CD14-positive monocyte (primary cell): Measurements from ENCODE around the gene MGST1. TPM values are rescaled to one million over a fixed set of nuclear protein-coding genes. Genes with fewer than 3 reads are reported as not detected.
A peak's percentile ranks its signal among the peaks of the same experiment; 100 is the strongest.

Source experiments
- DNase-seq, 3 donors: peaks; one replicate each; pipeline ENCODE4 v3.0.0-alpha.2; 2011 to 2022
- H2AFZ ChIP-seq: 2 replicates; pipeline ENCODE4 v1.6.0; 2012; ENCODE audit warnings: mild to moderate bottlenecking, low read depth, low read length, inconsistent platforms; ENCODE audit not compliant: insufficient read depth, poor library complexity, severe bottlenecking
- H3K27ac ChIP-seq, 2 donors: 1 replicate in 1 of 2; 2 replicates in 1 of 2; pipeline ENCODE4 v1.5.1; 2012 to 2013; ENCODE audit warnings: low read length in 2 of 2, control low read depth in 1 of 2, inconsistent platforms in 1 of 2, low read depth in 1 of 2, mild to moderate bottlenecking in 1 of 2
- H3K27me3 ChIP-seq, 2 donors: one replicate each; pipeline versions ENCODE4 v1.6.0 to v1.6.1; 2011 to 2013; ENCODE audit warnings: low read length in 2 of 2; ENCODE audit not compliant: control insufficient read depth in 2 of 2, insufficient read depth in 2 of 2
- H3K36me3 ChIP-seq, 2 donors: replicated peaks in 1 of 2; 1 replicate in 1 of 2; 2 replicates in 1 of 2; pipeline versions ENCODE4 v1.5.1 to v1.6.1; 2012 to 2013; ENCODE audit warnings: low read length in 2 of 2, control low read depth in 1 of 2, inconsistent platforms in 1 of 2, mild to moderate bottlenecking in 1 of 2; ENCODE audit not compliant: insufficient read depth in 2 of 2, control insufficient read depth in 1 of 2
- H3K4me1 ChIP-seq, 2 donors: 1 replicate in 1 of 2; 2 replicates in 1 of 2; pipeline versions ENCODE4 v1.5.1 to v1.6.1; 2012 to 2013; ENCODE audit warnings: low read length in 2 of 2, control low read depth in 1 of 2, inconsistent platforms in 1 of 2, mild to moderate bottlenecking in 1 of 2, moderate library complexity in 1 of 2; ENCODE audit not compliant: insufficient read depth in 2 of 2, control insufficient read depth in 1 of 2
- H3K4me2 ChIP-seq: replicated peaks from 2 replicates; pipeline ENCODE3; 2012; ENCODE audit warnings: low read length, moderate library complexity, mild to moderate bottlenecking; ENCODE audit not compliant: poor library complexity, severe bottlenecking; ENCODE audit errors: extremely low read depth
- H3K4me3 ChIP-seq, 3 experiments: fragments of 200-600 bp in 1 of 3; sonication (generic) in 1 of 3; replicated peaks in 1 of 3; 1 replicate in 2 of 3; 2 replicates in 1 of 3; pipeline ENCODE4 v1.5.1; 2011 to 2013; ENCODE audit warnings: low read length in 3 of 3, mild to moderate bottlenecking in 3 of 3, control low read depth in 2 of 3, low read depth in 2 of 3, inconsistent platforms in 1 of 3, moderate library complexity in 1 of 3
- H3K79me2 ChIP-seq: 2 replicates; pipeline ENCODE4 v1.6.0; 2012; ENCODE audit warnings: mild to moderate bottlenecking, control low read depth, inconsistent platforms, low read length, moderate library complexity; ENCODE audit not compliant: insufficient read depth
- H3K9ac ChIP-seq: 2 replicates; pipeline ENCODE4 v1.6.0; 2017; ENCODE audit warnings: low read length, mild to moderate bottlenecking; ENCODE audit not compliant: insufficient read depth, poor library complexity, severe bottlenecking
- H3K9me3 ChIP-seq, 2 donors: replicated peaks in 1 of 2; 1 replicate in 1 of 2; 2 replicates in 1 of 2; pipeline versions ENCODE4 v1.5.1 to v1.6.1; 2012 to 2013; ENCODE audit warnings: low read length in 2 of 2, control low read depth in 1 of 2; ENCODE audit not compliant: control insufficient read depth in 1 of 2, insufficient read depth in 1 of 2
- H4K20me1 ChIP-seq: 2 replicates; pipeline ENCODE4 v1.6.0; 2012; ENCODE audit warnings: mild to moderate bottlenecking, low read length, control low read depth, moderate library complexity; ENCODE audit not compliant: insufficient read depth
- H3K27ac Mint-ChIP-seq, 7 donors: one replicate each; pipeline ENCODE4 v1.8.0; 2020; ENCODE audit warnings: mild to moderate bottlenecking in 7 of 7, mixed read lengths in 7 of 7, moderate library complexity in 6 of 7, inconsistent platforms in 2 of 7
- H3K27me3 Mint-ChIP-seq, 3 donors: one replicate each; pipeline ENCODE4 v1.8.0; 2021 to 2022; ENCODE audit warnings: low read depth in 3 of 3, mild to moderate bottlenecking in 3 of 3, mixed read lengths in 3 of 3, moderate library complexity in 3 of 3, inconsistent platforms in 1 of 3
- H3K36me3 Mint-ChIP-seq, 2 donors: one replicate each; pipeline ENCODE4 v1.8.0; 2020; ENCODE audit warnings: mixed read lengths in 2 of 2, inconsistent platforms in 1 of 2, mild to moderate bottlenecking in 1 of 2
- H3K4me1 Mint-ChIP-seq: one replicate; pipeline ENCODE4 v1.8.0; 2020; ENCODE audit warnings: mild to moderate bottlenecking, mixed read lengths
- H3K4me3 Mint-ChIP-seq, 2 donors: one replicate each; pipeline ENCODE4 v1.8.0; 2020; ENCODE audit warnings: mild to moderate bottlenecking in 2 of 2, mixed read lengths in 2 of 2, moderate library complexity in 1 of 2
- H3K9me3 Mint-ChIP-seq, 7 donors: one replicate each; pipeline ENCODE4 v1.8.0; 2020 to 2022; ENCODE audit warnings: mixed read lengths in 7 of 7, mild to moderate bottlenecking in 6 of 7, moderate library complexity in 6 of 7, inconsistent platforms in 2 of 7
- CTCF ChIP-seq: fragments of 200-600 bp; IDR thresholded peaks from one replicate; pipeline ENCODE4 v1.8.0; 2022; ENCODE audit warnings: antibody characterized with exemption, mild to moderate bottlenecking
- WGBS: methylation state at CpG from one replicate; pipeline ENCODE4 v1.1.5; 2013; ENCODE audit warnings: missing lambda C conversion rate; ENCODE audit not compliant: insufficient coverage; 5-methylcytosine and 5-hydroxymethylcytosine counted together
- intact Hi-C, 2 donors: fragments of 100-400 bp; cut with micrococcal nuclease; formaldehyde crosslinking; loops; one replicate each; pipeline versions ENCODE4 v1.15.0 to v1.15.1; 2023
- polyA plus RNA-seq, 3 donors: library from polyadenylated mRNA; depleted of rRNA in 1 of 3; unstranded in 2 of 3; stranded (reverse) in 1 of 3; fragments of 300-500 nt in 2 of 3; fragments of >200 nt in 1 of 3; fragmentation: Illumina TruSeq in 2 of 3; gene quantifications; 1 replicate in 2 of 3; 2 replicates in 1 of 3; pipeline ENCODE4 v1.2.3, GENCODE V29; 2012 to 2021

MGST1 gene
- polyA plus RNA-seq, 3 donors = 84.8 to 295 (median 248) TPM

- intact Hi-C loops = no loop called here
- peaks cover 65% of the 10 kb centered on the region for H3K4me1 Mint-ChIP-seq
- no CpG with 5 or more reads among the region's 10 CpGs for WGBS
- H3K27me3 Mint-ChIP-seq = no peaks in the 10 kb centered on the region
- H4K20me1 ChIP-seq = no peaks in the 10 kb centered on the region
- no peaks in the 10 kb centered on the region for H3K9me3 ChIP-seq
- peak overlapping the region; percentile 92 for H3K4me2 ChIP-seq
- H3K36me3 ChIP-seq = no peaks in the 10 kb centered on the region
- H3K27ac ChIP-seq = peak overlapping the region; percentile 85 to 92
- DNase-seq = no peak
- H3K4me3 ChIP-seq = peak overlapping the region; percentile 64 to 82 (median 73)
- no peaks in the 10 kb centered on the region for H3K27me3 ChIP-seq
- peak overlapping the region; percentile 94 for H2AFZ ChIP-seq
- H3K4me1 ChIP-seq = peaks cover 66 to 67% of the 10 kb centered on the region in 2 donors
- no peak for TF ChIP-seq CTCF
- peak overlapping the region; percentile 67 for H3K9ac ChIP-seq
- peak overlapping the region; percentile 88 to 96 (median 94) for H3K27ac Mint-ChIP-seq
- H3K9me3 Mint-ChIP-seq = peaks cover 0 to 3% (median 0%) of the 10 kb centered on the region in 7 donors
- peak overlapping the region; percentile 86 to 95 for H3K4me3 Mint-ChIP-seq
- peaks cover 0 to 2% of the 10 kb centered on the region in 2 donors for H3K36me3 Mint-ChIP-seq
- peaks cover 63% of the 10 kb centered on the region for H3K79me2 ChIP-seq
Observed at GRCh38 chr12:16348435-16349130, 1.1 kb downstream of the MGST1 start.

GRCh38 chr12:16349131-16349460 lies 1.7 kb downstream of the MGST1 start:
- TF ChIP-seq CTCF = no peak
- Histone ChIP-seq H3K4me3 (peak overlapping the region; percentile 64 to 82 (median 73)), H3K9me3 (no peaks in the 10 kb centered on the region), H3K27ac (peak overlapping the region; percentile 85 to 92), H2AFZ (peak overlapping the region; percentile 94), H3K4me1 (peaks cover 71 to 72% of the 10 kb centered on the region in 2 donors), H3K27me3 (no peaks in the 10 kb centered on the region), H3K9ac (peak overlapping the region; percentile 67), H3K4me2 (peak overlapping the region; percentile 92), H3K79me2 (peaks cover 68% of the 10 kb centered on the region), H4K20me1 (no peaks in the 10 kb centered on the region), H3K36me3 (no peaks in the 10 kb centered on the region)
- Mint-ChIP-seq H3K4me1 (peaks cover 70% of the 10 kb centered on the region), H3K27ac (peak overlapping the region; percentile 88 to 96 (median 94)), H3K36me3 (peaks cover 0 to 2% of the 10 kb centered on the region in 2 donors), H3K4me3 (peak overlapping the region; percentile 86 to 95), H3K27me3 (no peaks in the 10 kb centered on the region), H3K9me3 (peaks cover 0 to 3% (median 0%) of the 10 kb centered on the region in 7 donors)
- 0% methylated on average over 3 of the region's 3 CpGs for WGBS
- intact Hi-C loops = no loop called here
- DNase-seq = peak; percentile 78 to 92 (median 90)
